Measurements from ENCODE around the gene MACROD1.

Gene MACROD1

DNA sequence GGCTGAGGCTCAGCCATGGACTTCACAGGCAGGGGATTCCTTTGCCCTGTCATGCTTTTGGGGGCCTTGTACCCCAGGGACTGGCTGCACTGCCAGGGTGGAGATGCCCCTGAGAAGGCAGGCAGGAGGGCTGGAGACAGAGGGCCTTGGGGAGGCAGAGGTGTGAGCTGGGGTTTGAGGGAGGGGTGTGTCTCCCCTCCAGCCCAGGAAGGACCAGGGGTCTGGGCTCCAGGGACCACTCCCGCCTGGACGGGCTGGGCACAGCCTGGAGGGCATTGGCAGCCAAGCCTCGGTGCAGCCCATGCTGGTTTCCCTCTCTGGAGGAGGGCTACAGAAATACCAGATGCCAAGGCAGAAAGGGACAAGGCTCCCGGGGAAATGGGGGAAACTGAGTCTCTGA is 160.2 kb downstream of the MACROD1 start:
- H3K4me3 ChIP-seq (ENCODE audit: low read depth, low read length) = no peak overlapping the region
- no peak for DNase-seq (ENCODE audit: low read depth)
- TF ChIP-seq, protein P1, sequence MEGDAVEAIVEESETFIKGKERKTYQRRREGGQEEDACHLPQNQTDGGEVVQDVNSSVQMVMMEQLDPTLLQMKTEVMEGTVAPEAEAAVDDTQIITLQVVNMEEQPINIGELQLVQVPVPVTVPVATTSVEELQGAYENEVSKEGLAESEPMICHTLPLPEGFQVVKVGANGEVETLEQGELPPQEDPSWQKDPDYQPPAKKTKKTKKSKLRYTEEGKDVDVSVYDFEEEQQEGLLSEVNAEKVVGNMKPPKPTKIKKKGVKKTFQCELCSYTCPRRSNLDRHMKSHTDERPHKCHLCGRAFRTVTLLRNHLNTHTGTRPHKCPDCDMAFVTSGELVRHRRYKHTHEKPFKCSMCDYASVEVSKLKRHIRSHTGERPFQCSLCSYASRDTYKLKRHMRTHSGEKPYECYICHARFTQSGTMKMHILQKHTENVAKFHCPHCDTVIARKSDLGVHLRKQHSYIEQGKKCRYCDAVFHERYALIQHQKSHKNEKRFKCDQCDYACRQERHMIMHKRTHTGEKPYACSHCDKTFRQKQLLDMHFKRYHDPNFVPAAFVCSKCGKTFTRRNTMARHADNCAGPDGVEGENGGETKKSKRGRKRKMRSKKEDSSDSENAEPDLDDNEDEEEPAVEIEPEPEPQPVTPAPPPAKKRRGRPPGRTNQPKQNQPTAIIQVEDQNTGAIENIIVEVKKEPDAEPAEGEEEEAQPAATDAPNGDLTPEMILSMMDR (IDR thresholded peaks at IDR 0.05; ENCODE audit: low read depth, low read length, missing control alignments) = no peak

DNA sequence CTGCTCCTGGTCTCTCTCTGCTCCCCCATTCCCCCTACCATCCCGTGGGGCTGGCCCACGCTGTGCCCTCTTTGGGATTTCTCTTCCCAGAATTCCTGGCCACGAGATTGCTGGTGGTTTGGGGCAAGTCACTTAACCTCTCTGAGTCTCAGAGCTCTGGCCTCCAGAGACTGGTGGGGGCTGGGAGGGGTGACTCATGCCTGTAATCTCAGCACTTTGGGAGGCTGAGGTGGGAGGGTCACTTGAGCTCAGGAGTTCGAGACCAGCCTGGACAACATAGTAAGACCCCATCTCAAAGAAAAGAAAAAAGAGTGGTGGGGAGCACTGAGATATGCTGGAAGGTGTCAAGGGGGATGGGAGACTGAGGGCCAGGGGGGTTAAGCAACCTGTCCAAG is 161.3 kb downstream of the MACROD1 start:
- TF ChIP-seq, protein P1 (IDR thresholded peaks at IDR 0.05; ENCODE audit: low read depth, low read length, missing control alignments) = no peak
- no peak for DNase-seq (ENCODE audit: low read depth)
- no peak overlapping the region for H3K4me3 ChIP-seq (ENCODE audit: low read depth, low read length)

DNA sequence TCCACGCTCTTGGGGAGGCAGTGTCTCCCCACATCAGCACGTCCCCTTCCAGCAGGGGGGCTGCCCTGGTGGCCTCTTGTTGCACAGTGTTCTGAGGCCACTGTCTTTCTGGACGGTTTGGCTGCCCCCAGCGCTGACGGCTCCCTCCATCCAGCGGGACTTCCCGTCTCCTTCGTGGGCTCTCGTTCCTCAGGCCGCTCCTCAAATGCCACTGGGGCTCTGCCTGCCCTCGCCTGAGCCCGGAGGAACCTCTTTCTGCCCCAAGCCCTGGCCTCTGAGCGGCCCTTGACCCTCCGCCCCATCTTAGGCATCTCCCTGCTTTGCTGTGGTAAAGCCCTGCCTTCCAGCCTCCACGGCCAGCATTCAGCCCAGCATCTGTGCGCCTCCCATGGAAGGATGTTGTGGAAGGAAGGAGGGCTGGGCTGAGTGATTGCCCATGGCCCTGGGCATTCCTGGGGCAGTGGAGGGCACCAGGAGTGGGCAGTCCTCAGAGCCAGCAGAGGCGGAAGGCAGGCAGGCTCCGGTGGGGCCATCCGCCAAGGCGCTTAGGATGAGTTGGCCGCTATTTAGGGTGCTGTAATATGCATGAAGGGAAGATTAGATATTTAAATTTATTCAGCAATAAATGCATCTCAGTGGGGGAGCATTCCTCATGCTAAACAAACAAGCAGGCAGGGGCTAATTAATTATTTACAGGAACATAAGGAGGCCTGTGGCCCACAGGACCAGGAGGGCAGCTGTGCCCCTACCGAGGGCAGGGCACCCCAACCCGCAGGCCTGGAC is 161.9 kb downstream of the MACROD1 start:
- TF ChIP-seq, protein P1 (IDR thresholded peaks at IDR 0.05; ENCODE audit: low read depth, low read length, missing control alignments) = no peak
- no peak overlapping the region for H3K4me3 ChIP-seq (ENCODE audit: low read depth, low read length)
- no peak for DNase-seq (ENCODE audit: low read depth)

DNA sequence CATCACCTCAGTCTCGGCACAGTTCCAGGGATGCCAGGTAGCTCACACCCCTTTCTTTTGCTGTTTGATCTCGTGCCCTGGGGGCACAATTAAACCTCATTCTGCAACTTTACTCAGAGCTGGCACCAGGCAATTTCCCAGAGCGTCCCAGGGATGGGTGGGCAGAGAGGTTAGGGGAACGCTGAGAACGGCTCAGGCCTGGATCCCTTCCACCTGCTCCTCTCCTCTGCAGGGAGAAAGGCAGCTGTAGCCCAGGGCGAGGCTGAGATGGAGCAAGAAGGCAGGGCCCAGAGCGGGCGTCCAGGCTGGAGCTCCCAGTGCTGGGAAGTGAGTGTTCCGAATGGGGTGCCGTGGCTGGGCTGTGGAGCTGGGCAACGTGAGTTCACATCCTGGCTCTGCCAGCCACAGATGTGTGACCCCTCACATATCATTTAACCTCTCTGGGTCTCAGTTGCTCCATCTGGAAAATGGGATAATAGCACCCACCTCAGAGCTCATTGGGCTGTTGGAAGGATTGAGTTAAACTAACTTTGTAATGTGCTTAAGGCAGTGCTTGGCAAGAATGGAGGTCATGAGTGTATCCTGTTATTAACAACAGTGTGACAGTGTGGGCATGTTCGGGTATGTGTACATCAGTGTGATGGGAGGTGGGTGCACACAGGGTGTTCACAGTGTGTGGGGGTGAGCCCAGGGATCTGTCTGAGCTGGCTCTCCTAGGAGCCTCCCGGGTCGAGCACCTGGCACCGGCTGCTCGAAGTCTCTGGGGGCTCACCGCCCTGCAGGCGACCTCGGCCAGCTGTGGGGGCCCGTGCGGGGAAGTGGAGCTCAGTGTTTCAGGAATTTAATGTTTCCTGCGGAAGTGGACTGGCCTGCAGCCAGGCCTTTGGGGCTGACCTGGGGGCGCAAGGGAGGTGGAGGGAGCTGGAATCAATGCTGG is 164.2 kb downstream of the MACROD1 start:
- TF ChIP-seq, protein P1 (IDR thresholded peaks at IDR 0.05; ENCODE audit: low read depth, low read length, missing control alignments) = no peak
- no peak for DNase-seq (ENCODE audit: low read depth)
- no peak overlapping the region for H3K4me3 ChIP-seq (ENCODE audit: low read depth, low read length)

DNA sequence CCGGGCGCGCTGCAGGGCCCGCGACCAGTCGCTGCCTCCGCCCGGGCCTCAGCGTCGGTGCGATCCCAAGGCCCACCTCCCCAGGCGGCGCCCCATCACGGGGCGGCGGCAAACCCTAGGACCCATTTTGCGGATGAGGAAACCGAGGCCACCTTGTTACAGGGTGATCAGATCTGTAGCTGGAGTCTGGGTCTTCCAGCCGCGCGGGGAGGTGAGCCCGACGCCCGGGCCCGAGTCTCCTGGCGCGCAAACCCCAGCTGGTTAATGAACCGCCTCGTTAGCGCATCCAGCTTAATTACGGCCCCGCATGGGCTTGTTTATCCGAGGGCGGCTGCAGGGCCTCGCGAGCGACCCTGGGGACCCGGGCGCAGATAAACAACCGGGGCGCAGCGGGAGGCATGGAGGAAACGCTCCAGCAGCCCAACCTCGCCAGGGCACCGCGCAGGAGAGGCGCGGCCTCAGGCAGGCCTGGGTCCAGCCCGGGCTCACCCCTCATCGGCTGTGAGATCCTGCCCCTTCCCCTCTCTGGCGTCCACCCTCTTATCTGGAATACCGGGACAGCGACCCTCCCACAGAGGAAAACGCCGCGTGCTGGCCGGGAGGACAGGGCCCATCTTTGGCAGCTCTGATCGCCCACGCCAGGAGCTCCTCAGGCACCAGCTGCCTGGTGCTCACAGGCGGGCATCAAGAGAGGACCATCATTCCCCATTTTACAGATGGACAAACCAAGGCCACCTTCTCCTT is 165.0 kb downstream of the MACROD1 start:
- TF ChIP-seq, protein P1 (IDR thresholded peaks at IDR 0.05; ENCODE audit: low read depth, low read length, missing control alignments) = no peak
- H3K4me3 ChIP-seq (ENCODE audit: low read depth, low read length) = no peak overlapping the region; the same call in 1 of the 2 replicates
- no peak for DNase-seq (ENCODE audit: low read depth)

DNA sequence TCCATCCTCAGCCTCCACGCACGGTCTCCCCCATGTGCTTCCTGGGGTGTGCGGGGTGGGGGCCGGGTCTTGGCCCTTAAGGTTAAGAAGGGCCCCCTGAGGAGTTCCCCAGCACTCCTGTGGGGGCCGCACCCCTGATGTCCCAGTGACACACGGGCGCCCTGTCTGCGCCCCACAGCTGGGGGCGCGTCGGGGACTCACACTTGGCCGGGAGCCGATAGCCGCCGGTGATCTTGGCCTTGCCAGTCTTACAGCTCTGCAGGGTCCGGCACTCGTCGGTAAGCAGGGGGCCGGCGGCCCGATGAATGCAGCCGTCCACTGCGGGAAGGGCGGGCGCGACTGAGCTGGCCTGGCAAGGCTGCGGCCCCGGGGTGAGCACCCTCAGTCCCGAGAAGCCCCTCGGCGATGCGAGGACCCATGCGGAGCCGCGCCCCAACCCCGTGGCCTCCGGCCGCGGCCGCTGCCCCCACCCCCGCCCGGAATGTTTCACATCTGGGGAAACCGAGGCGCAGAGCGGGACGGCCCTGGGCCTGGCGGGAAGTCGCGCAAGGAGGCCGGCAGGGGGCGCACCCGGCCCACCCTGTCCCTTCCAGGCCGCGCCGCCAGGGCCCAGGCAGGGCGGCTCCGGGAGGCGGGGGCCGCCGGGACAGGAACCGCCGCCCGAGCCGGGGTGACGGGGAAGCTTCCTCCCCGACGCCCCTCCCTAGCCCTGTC is 165.7 kb downstream of the MACROD1 start:
- peak; percentile 18 for DNase-seq (ENCODE audit: low read depth)
- H3K4me3 ChIP-seq (ENCODE audit: low read depth, low read length) = no peak overlapping the region; the same call in 1 of the 2 replicates

More for the DNA sequence above, 165.7 kb downstream of the MACROD1 start:
- TF ChIP-seq, protein P1 (IDR thresholded peaks at IDR 0.05; ENCODE audit: low read depth, low read length, missing control alignments) = peak; percentile 63
